CD4-positive, alpha-beta T cell treated with Interferon alpha-2 for 1 hour (primary cell): ENCODE measurements around the gene MRRF.

Experiments used
- DNase-seq, 2 donors: peaks; one replicate each; pipeline ENCODE4 v3.0.0-alpha.2; 2020 to 2022

The MRRF gene

GRCh38 chr9:122228568-122229484, 35.9 kb upstream of the MRRF start, which contains the start of gene LHX6:
TSS of gene LHX6 (minus strand) at chr9:122228957. CDS start at chr9:122228740, 217 bp downstream.
- no peak for DNase-seq

- no peak for DNase-seq
Measured at GRCh38 chr9:122229485-122229837, 35.2 kb upstream of the MRRF start.

GRCh38 chr9:122232796-122233306, 31.8 kb upstream of the MRRF start:
- DNase-seq: no peak

GRCh38 chr9:122234022-122234748, 30.5 kb upstream of the MRRF start:
- DNase-seq: no peak

- DNase-seq: no peak
Measured at GRCh38 chr9:122236681-122237080, 28.0 kb upstream of the MRRF start.

- DNase-seq: no peak
Measured at GRCh38 chr9:122239722-122240121, 25.0 kb upstream of the MRRF start.

- DNase-seq: no peak
Measured at GRCh38 chr9:122244349-122244748, 20.3 kb upstream of the MRRF start.

- DNase-seq: no peak
Measured at GRCh38 chr9:122246666-122247065, 18.0 kb upstream of the MRRF start.

- DNase-seq: no peak
Measured at GRCh38 chr9:122248448-122248865, 16.2 kb upstream of the MRRF start.

- DNase-seq: no peak
Measured at GRCh38 chr9:122251351-122251750, 13.3 kb upstream of the MRRF start.

GRCh38 chr9:122252796-122253195, 11.9 kb upstream of the MRRF start:
- no peak for DNase-seq

- no peak for DNase-seq
Measured at GRCh38 chr9:122254761-122255160, 9.9 kb upstream of the MRRF start.

GRCh38 chr9:122256206-122256605, 8.5 kb upstream of the MRRF start:
- DNase-seq: no peak

GRCh38 chr9:122258886-122259415, 5.7 kb upstream of the MRRF start:
- DNase-seq: no peak

- DNase-seq: no peak
Measured at GRCh38 chr9:122261469-122261881, 3.2 kb upstream of the MRRF start.

- no peak for DNase-seq
Measured at GRCh38 chr9:122262073-122262472, 2.6 kb upstream of the MRRF start.

GRCh38 chr9:122263699-122264349, 858 bp upstream of the MRRF start:
- DNase-seq: no peak

GRCh38 chr9:122265149-122265915, 650 bp downstream of the MRRF start:
- peak; percentile 20 to 63 for DNase-seq

GRCh38 chr9:122268041-122268814, 3.5 kb downstream of the MRRF start:
- DNase-seq: peak in 1 of 2 donors; percentile 1

GRCh38 chr9:122274055-122274454, 9.4 kb downstream of the MRRF start:
- no peak for DNase-seq

- DNase-seq: no peak
Measured at GRCh38 chr9:122276096-122276495, 11.4 kb downstream of the MRRF start.
